ENCODE measurements around the gene RPL6. TPM values are rescaled to one million over a fixed set of nuclear protein-coding genes. Genes with fewer than 3 reads are reported as not detected.

The RPL6 gene
- total and polyA plus RNA-seq, 9 of the 15 experiments (the other 6 are each of a cell fraction or from before 2014, with no cell fraction given), result 1,519 to 3,103 (median 2,396) TPM

- TF ChIP-seq RNF219 (CRISPR knock-in tag; IDR thresholded peaks at IDR 0.05), result no peak
- TF ChIP-seq OTX1 (CRISPR knock-in tag; IDR thresholded peaks at IDR 0.05), result no peak
- TF ChIP-seq STAT5B (CRISPR knock-in tag; IDR thresholded peaks at IDR 0.05), result no peak
- TF ChIP-seq ZNF324 (CRISPR knock-in tag; IDR thresholded peaks at IDR 0.05), result no peak
- TF ChIP-seq CREB5 (CRISPR knock-in tag; IDR thresholded peaks at IDR 0.05), result no peak
- no peak for TF ChIP-seq ADNP (tag; IDR thresholded peaks at IDR 0.05)
- no peak for TF ChIP-seq EHMT2 (IDR thresholded peaks at IDR 0.05)
- TF ChIP-seq DMBX1 (CRISPR knock-in tag; IDR thresholded peaks at IDR 0.05; ENCODE audit: borderline replicate concordance), result 0 out of 2 replicates have a peak, but pooled peaks have one; percentile 16
- TF ChIP-seq NR2C1 (IDR thresholded peaks at IDR 0.05), result no peak
- TF ChIP-seq NR2C1 (tag; IDR thresholded peaks at IDR 0.05), result no peak
- no peak for TF ChIP-seq SNRNP70 (optimal IDR thresholded peaks at IDR 0.05; ENCODE audit: low read depth, low read length)
- no peak; the same call in 1 of the 2 replicates for TF ChIP-seq EP300 (IDR thresholded peaks at IDR 0.05; ENCODE audit: low read length)
- TF ChIP-seq ASH1L (IDR thresholded peaks at IDR 0.05; ENCODE audit: borderline replicate concordance, low read depth, partially characterized antibody), result no peak
- peak; percentile 10 to 89 (median 83) for TF ChIP-seq YY1 (IDR thresholded peaks at IDR 0.05; ENCODE audit: borderline replicate concordance in 1 of 3, control insufficient read depth in 1 of 3, extremely low read depth in 1 of 3, insufficient read depth in 3 of 3, insufficient read length in 1 of 3, insufficient replicate concordance in 2 of 3, low read depth in 1 of 3, low read length in 2 of 3)
- no peak for TF ChIP-seq FIP1L1 (IDR thresholded peaks at IDR 0.05; ENCODE audit: low read depth, low read length, poor library complexity, severe bottlenecking)
- TF ChIP-seq SIN3A (IDR thresholded peaks at IDR 0.05; ENCODE audit: borderline replicate concordance in 2 of 2, control insufficient read depth in 1 of 2, low read depth in 2 of 2, low read length in 2 of 2), result peak; percentile 28 to 93; a peak in 3 of 4 replicates
- peak; percentile 34 for TF ChIP-seq HNRNPLL (IDR thresholded peaks at IDR 0.05; ENCODE audit: low read depth, low read length, poor library complexity, severe bottlenecking)
- no peak for TF ChIP-seq E2F4 (CRISPR knock-in tag; IDR thresholded peaks at IDR 0.05; ENCODE audit: low read depth)
- no peak for TF ChIP-seq WHSC1 (IDR thresholded peaks at IDR 0.05; ENCODE audit: low read length)
- TF ChIP-seq CCNT2 (IDR thresholded peaks at IDR 0.05; ENCODE audit: borderline replicate concordance, extremely low read depth, insufficient read length, low read depth, low read length), result peak; percentile 79
- TF ChIP-seq ZNF449 (CRISPR knock-in tag; IDR thresholded peaks at IDR 0.05), result no peak
Observed at GRCh38 chr12:112418608-112419296, 9.3 kb upstream of the RPL6 start, which contains the start of gene PTPN11 (continued).

Measured in K562 (cell line).